ENCODE measurements around the gene ZBTB11. TPM values are rescaled to one million over a fixed set of nuclear protein-coding genes. Genes with fewer than 3 reads are reported as not detected.

Gene ZBTB11
- total and polyA plus RNA-seq, 2 of the 13 experiments (the other 11 are each of a cell fraction or from before 2014, with no cell fraction given): 5.9 to 18.1 TPM

DNA sequence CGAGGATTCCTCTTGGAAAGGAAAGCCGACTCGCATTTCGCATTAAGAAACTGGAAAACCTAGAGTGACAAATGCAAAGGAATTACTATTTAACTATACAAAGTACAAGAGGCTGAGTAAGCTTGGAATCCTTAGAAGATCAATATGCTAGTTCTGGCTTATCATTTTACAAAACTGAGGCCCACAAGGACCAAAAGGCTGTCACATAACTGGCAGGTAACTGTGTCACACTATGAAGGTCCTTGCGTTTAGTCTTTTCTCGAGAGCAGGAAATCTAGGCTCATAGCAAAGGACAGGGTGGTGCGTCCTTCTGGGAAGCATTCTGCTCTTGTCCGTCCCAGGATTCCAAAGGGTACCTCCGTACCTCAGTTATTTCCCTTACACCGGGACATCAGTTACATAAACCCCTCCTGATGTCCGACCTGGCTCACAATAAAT, 9.0 kb upstream of the ZBTB11 start (continued):
- TF ChIP-seq MLXIP (CRISPR knock-in tag; IDR thresholded peaks at IDR 0.05; ENCODE audit: borderline replicate concordance) (no peak), ZNF574 (CRISPR knock-in tag; IDR thresholded peaks at IDR 0.05) (no peak), PREB (CRISPR knock-in tag; IDR thresholded peaks at IDR 0.05) (no peak), MAF1 (CRISPR knock-in tag; IDR thresholded peaks at IDR 0.05; ENCODE audit: borderline replicate concordance) (no peak)
- TF ChIP-seq, protein P1, sequence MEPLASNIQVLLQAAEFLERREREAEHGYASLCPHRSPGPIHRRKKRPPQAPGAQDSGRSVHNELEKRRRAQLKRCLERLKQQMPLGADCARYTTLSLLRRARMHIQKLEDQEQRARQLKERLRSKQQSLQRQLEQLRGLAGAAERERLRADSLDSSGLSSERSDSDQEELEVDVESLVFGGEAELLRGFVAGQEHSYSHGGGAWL (CRISPR knock-in tag; IDR thresholded peaks at IDR 0.05): no peak

Data from HepG2 (cell line).